GM18502 (cell line): ENCODE results near the gene SRF.
A peak's percentile ranks its signal among the peaks of the same experiment; 100 is the strongest.

Source experiments
- ATAC-seq: cut with Tn5 transposase; IDR thresholded peaks from one replicate; pipeline ENCODE4 v1.9.1; 2021; ENCODE audit warnings: mild to moderate bottlenecking; ENCODE audit not compliant: unreplicated experiment, poor library complexity

The SRF gene

GRCh38 chr6:43180985-43181384, 9.9 kb downstream of the SRF start:
- ATAC-seq, result no peak

- ATAC-seq, result no peak
Measured at GRCh38 chr6:43181621-43181941, 10.5 kb downstream of the SRF start.

- ATAC-seq, result peak; percentile 95
Measured at GRCh38 chr6:43181942-43182860, 11.1 kb downstream of the SRF start, which contains the start of gene CUL9. TSS of gene CUL9 (plus strand) at chr6:43182196. CDS start at chr6:43184311, 2,115 bp downstream.

GRCh38 chr6:43183441-43183840, 12.4 kb downstream of the SRF start:
- no peak for ATAC-seq

- no peak for ATAC-seq
Measured at GRCh38 chr6:43184268-43184985, 13.4 kb downstream of the SRF start.

- ATAC-seq, result no peak
Measured at GRCh38 chr6:43185391-43185985, 14.4 kb downstream of the SRF start.

GRCh38 chr6:43186019-43186418, 14.9 kb downstream of the SRF start:
- ATAC-seq, result no peak

- ATAC-seq, result no peak
Measured at GRCh38 chr6:43186706-43187105, 15.6 kb downstream of the SRF start.

GRCh38 chr6:43187821-43188220, 16.8 kb downstream of the SRF start:
- ATAC-seq, result no peak

GRCh38 chr6:43188426-43188825, 17.4 kb downstream of the SRF start:
- ATAC-seq, result no peak

- no peak for ATAC-seq
Measured at GRCh38 chr6:43189776-43190304, 18.8 kb downstream of the SRF start.

- ATAC-seq, result no peak
Measured at GRCh38 chr6:43192911-43193310, 21.8 kb downstream of the SRF start.

GRCh38 chr6:43193929-43194328, 22.9 kb downstream of the SRF start:
- ATAC-seq, result no peak

- ATAC-seq, result no peak
Measured at GRCh38 chr6:43196337-43196736, 25.3 kb downstream of the SRF start.

GRCh38 chr6:43199912-43200311, 28.8 kb downstream of the SRF start:
- no peak for ATAC-seq

- ATAC-seq, result no peak
Measured at GRCh38 chr6:43200541-43200940, 29.5 kb downstream of the SRF start.

GRCh38 chr6:43202451-43202850, 31.4 kb downstream of the SRF start:
- no peak for ATAC-seq

GRCh38 chr6:43203029-43203717, 32.1 kb downstream of the SRF start:
- no peak for ATAC-seq

- ATAC-seq, result no peak
Measured at GRCh38 chr6:43203718-43204095, 32.6 kb downstream of the SRF start.
